Measurements from ENCODE around the gene PMEPA1. TPM values are rescaled to one million over a fixed set of nuclear protein-coding genes. Genes with fewer than 3 reads are reported as not detected.

PMEPA1 gene, protein sequence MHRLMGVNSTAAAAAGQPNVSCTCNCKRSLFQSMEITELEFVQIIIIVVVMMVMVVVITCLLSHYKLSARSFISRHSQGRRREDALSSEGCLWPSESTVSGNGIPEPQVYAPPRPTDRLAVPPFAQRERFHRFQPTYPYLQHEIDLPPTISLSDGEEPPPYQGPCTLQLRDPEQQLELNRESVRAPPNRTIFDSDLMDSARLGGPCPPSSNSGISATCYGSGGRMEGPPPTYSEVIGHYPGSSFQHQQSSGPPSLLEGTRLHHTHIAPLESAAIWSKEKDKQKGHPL
- 6.3 and 7.9 TPM in 2 replicates for total RNA-seq (2014; rRNA removed; shearing (Covaris generic))
- polyA plus RNA-seq (2015; cell fraction: cytosol; rRNA removed), result 28.7 and 32.4 TPM in 2 replicates
- polyA plus RNA-seq (2015; cell fraction: nucleus; rRNA removed), result 20.0 and 24.3 TPM in 2 replicates

DNA sequence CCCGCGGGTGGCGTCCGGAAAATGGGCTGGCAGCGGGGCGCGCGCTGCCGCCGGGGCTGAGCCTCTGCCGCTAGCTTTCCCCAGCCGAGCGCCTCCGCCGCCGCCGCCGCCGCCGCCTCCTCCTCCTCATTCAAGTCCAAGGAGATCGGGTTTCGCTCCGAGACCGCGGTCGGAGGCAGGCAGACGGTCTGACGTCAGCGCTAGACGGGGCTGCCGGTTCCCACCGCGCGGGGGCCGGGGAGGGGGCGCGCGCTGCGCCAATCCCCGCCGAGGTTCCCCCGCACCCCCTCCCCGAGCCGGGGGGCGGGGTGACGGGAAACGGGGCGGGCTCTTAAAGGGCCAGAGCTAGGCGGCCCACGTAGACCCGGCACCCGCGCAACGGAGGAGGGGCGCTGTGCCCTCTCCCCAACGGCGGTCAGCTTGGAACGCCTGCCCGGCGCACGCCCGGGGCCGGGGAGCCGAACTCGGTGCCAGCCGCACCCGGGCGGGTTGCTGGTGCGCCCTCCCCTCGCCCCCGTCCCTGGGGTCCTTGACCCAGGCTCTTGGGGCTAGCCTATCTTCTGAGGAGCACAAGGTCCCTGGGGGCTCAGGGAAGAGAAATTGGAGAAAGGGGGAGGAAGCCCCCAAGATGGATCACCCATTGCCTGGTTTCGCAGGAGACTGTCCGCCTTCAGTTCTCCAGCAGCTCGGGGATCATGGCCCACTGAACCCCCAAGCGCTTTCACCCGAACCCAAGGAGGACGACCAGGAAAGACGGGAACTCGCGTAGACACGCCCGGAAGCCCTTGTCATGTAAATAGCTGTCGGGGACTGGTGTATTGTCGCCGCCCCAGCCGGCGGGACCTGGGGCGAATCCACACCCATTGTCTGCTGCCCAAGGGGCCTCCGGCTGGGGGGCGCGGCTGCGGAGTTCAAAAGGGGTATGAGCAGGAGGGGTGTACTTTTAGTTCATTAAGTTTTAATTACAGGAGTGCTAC is at the start of gene PMEPA1:
Gene PMEPA1, minus strand, starts transcription at position 193 of the 977 bp plus-strand sequence. CDS start 433 bp downstream, outside the sequence.
- peak; percentile 93 for DNase-seq (ENCODE audit: low read depth)

DNA sequence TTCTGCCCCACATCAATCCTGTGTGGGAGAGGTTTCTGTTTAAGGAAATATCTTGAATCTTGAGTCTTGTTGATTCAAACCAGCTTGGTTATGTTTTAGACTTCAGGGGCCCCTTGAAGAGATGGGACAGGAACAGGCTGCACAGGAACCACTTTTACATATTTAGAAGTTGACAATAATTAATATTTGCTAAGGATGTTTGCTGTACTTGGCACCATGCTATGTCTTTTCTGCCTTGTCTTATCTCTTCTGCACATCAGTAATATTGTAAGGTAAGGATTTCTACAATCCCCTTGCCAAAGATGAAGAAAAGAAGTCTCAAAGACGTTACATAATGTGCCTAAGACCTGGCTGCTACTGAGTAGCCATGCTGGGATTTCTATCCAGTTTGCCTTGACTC is 48.0 kb upstream of the PMEPA1 start:
- no peak for DNase-seq (ENCODE audit: low read depth)

DNA sequence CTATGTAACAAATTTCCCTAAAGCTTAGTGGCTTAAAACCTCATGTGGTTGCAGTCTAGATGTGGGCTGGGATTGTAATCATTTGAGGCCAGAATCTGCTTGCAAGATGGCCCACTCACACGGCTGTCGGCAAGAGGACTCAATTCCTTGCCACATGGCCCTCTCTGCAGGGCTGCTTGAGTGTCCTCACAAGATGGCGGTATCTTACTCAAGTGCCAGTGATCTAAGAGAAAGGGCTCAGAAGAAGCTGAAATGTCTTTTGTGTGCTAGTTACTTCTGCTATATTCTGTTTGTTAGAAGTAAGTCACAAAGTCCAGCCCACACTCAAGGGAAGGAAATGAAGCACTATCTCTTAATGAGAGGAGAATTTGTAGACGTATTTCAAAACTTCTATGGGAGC is 47.1 kb upstream of the PMEPA1 start:
- DNase-seq (ENCODE audit: low read depth), result no peak

DNA sequence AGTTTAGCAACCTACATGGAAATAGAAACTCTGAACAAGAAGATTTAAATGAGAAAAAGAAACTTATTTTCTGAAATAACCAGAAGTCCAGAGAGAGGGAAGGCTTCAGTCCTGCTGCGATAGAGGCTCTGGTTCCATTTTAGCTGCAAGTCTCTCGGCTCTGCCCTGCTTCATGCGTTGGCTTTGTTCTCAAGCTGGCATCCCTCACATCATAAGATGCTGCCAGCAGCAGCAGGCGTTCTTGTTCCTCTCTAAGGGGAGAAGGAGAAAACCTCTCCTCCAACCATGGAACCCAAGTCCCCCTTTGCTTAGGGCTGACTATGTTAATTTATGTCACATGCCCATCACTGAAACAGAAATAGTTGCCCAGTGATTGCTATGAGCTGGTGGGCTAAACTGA is 46.4 kb upstream of the PMEPA1 start:
- DNase-seq (ENCODE audit: low read depth), result no peak

DNA sequence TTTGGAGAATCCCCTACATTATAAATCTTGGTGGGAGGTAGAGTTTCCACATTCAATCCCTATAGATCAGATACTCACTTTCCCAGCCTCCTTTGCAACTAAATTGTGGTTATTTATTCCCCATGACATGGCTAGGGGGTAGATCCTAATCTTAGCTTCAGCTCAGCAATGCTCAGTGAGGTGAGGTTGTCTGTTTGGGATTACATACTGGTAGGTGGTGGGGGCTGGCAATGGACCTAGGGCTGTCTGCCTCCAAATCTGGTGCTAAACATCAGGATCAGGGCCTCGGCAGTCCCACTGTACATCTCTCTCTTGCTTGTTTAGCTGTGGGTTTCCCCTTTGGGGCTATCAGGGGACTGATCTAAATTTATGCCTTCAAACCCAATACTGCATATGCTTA is 45.8 kb upstream of the PMEPA1 start:
- DNase-seq (ENCODE audit: low read depth), result no peak

DNA sequence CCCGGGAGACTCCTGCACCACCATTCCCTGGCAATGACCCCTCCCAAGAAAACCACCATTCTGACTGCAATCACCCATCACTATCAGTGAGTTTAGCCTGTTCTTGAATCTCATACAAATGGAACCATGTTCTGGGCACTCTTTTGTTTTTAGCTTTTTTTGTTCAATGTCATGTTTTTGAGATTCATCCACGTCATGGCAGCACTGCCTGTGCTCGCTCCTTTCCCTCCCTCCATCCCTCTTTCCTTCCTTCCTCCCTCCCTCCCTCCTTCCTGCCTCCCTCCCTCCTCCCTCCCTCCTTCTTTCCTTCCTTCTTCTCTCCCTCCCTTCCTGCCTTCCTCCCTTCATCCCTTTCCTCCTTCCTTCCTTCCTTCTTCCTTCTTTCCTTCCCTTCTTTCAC is 44.4 kb upstream of the PMEPA1 start:
- no peak for DNase-seq (ENCODE audit: low read depth)

DNA sequence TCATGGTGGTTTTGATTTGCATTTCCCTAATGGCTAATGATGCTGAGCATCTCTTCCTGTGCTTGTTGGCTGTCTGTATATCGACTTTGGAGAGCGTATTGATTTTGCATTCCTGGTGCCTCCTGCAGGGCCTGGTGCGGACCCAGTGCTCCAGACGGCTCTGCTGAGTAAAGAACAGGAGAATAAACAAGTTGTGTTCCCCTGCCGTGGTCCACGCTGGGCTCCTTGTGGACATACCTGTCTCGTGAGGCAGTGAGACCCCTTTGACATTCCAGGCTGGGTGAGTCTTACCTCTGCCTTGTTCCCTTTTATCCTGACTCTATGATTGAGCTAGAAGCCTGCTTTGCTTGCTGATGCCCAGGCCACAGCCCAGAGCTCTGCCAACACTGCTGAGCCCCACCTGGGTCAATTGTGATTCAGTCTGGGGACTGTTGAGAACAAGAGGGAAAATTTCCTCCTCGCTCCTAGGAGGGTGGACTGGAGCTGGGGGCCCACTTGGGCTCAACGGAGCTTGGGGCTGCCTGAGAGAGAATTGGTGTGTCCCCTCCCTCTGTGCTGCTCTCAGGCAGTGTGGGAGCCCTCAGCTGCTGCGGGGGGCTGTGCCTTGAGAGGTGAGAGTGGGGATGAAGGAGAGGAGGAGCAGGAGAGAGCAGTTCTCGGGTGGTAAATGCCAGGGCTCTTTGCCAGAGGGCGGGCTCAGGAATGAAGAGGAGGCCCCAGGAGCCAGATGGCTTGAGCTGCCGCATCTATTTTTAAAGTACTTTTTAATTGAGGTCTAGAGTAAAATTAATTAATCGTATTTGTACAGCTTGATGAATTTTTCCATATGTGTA is 43.7 kb upstream of the PMEPA1 start:
- DNase-seq (ENCODE audit: low read depth), result no peak

DNA sequence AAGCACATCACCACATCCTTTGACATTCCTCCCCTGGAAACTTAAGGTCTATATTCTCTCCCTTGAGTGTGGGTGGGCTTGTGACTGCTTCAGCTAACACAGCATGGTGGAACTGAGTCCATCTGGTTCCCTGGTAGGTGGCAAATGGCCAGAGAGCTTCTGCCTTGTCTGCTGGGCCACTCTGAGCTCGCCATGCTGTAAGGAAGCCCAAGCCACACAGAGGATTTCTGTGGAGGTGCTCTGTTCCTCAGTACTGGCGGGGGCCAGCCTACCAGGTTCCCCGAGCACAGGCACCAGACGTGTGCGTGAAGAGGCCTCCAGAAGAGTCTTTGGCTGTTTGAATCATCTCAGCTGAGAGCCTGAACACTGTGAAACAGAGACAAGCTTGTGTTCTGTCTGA is 41.6 kb upstream of the PMEPA1 start:
- DNase-seq (ENCODE audit: low read depth), result no peak

DNA sequence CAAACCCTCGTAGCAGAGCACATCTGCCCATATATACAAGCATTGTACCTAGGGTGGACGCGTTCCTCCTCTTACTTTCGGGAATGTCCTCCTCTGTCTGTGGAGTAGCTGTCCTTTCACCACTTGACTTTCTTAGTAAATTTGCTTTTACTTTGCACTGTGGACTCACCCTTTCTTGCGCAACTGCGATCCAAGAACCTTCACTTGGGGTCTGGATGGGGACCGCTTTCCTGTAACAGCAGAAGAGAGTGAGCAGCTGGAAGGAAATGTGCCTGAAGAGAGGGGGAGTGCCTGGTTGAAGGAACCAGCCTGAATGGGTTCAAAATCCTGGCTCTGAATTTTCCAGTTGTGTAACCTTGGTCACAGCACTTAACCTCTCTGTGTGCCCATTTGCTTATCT is 40.1 kb upstream of the PMEPA1 start:
- DNase-seq (ENCODE audit: low read depth), result no peak

DNA sequence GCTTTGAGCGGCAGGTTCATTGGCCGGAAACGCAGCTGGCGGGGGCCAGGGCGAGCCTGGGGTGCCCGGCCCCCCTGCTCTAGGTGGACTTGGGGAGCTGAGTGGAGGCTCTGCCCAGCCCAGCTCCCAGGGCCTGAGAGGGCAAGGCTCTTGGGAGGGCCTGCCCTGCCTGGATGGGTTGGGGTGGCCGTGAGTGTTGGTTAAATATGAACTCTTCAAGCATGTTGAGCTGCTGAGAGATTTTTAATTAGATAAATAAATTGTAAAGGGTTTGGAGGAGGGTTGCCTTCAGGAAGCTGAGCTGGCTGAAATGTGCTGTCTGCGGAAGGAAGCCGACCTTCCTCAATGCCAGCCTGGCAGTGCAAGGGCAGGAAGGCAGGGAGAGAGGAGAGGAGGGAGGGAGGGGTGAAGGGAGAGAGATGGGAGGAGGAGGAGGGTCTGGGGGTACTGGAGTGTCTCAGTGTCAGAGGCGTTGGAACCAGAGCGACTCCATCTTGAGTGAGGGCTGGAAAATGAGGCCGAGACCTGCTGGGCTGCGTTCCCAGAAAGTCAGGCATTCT is 39.4 kb upstream of the PMEPA1 start:
- no peak for DNase-seq (ENCODE audit: low read depth)

DNA sequence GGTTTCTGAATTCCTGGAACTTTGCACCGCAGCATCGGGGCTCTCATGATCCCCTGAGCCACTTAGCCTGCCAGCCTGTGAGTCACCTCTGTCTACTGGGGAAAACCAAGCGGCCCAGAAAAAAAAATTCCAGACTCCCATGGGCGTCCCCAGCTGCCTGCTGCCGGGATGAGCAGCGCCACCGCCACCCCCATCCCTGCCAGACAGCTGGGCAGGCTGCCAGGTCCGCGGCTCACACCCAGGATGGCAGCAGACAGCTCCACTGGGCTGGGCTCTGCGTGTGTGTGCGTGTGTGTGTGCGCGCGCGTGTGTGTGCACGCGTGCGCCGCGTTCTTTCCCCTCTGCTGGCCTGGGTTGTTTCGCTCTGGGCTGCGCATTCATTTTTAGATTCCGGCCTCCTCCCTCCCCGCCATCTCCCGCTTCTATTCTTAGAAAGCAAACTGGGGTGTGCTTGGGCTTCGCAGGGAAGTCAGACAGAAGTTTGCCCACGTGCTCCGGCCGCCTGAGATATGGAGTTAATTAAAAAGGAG is 38.9 kb upstream of the PMEPA1 start:
- peak; percentile 94 for DNase-seq (ENCODE audit: low read depth)

DNA sequence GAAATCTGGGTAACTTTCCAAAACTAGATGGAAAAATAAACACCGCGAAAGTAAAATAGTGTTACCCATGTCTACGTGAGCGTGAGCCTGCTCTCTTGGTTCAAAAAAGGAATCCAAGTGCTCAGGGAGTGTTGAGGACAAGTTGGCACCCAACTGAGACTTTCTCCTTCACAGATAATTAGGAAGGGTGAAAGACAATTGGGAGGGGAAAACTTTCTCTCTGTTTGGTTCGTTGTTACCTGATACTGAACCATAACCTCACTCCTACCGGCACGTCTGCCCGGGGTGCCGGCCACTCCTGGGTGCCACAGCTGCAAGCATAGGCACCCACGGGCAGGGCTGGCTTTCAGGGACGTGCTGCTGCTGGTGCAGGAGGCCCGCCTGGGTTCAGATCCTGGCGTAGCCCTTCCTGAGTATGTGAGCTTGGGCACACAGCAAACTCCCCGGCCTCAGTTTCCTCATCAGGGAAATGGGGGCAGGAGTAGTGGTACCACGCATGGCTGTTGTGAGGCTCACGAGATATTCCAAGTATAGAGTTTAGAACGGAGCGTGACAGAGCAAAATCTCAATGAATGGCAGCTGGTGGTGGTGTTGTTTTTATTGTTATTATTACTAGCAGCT is 38.2 kb upstream of the PMEPA1 start:
- no peak for DNase-seq (ENCODE audit: low read depth)

DNA sequence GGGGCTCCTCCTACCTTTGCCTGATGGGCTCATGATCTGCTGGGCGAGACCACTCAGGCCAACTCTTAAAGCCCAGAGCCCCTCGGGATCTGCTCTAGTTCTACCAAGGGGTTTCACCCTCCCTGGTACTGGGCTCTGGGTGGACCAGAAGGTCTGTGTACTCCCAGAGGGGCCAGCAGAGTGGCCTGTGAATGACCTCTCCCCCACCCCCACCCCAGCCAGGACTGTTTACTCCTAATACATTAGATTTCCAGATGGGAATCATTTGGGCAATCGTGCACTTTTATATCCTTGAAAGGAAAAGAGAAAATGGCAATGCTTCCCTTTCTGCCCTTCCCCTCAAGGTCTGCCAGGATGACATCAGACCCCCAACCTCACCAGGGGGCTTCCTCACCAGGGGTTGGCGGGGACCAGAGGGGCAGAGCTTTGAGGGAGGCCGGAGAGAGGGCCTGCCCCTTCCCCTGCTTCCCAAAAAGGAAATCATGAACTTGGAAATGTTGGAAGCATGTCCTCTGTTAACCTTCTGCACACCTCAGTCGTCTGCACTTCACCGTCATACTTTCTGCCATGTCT is 37.1 kb upstream of the PMEPA1 start:
- DNase-seq (ENCODE audit: low read depth), result no peak

DNA sequence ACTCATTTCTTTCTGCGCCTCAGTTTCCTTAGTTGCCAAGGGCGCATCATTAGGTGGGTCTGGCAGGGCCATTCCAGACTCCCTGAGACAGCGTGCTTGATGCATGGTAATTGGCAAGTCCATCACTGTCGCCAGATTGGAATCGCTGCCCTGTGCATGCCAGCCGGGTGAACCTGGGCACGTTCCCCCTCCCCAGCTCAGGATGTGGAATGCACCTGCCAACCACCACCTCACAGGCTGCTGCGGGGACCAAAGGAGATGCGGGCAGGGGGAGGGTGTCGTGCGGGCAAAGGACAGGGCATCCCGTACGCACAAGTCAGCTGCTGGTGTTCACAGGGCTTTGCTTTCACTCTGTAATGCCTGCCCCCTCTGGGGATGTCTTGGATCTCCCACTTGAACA is 36.4 kb upstream of the PMEPA1 start:
- DNase-seq (ENCODE audit: low read depth), result no peak

DNA sequence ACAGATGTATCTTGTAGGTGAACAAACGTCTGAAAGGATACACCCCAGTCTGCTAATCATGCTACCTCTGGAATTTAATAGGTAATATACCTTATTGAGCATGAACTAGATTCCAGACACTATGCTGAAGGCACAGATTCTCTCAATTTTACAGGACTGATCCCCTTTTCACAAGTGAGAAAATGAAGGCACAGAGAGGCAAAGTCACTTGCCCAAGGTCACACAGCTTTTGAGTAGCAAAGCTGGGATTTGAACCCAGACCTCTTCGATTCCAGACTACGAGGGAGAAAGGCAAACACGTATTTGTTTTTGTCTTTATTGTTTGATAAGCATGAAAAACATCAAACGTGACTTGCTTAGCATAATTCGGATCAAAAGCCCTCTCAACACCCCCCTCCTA is 34.4 kb upstream of the PMEPA1 start:
- DNase-seq (ENCODE audit: low read depth), result no peak

DNA sequence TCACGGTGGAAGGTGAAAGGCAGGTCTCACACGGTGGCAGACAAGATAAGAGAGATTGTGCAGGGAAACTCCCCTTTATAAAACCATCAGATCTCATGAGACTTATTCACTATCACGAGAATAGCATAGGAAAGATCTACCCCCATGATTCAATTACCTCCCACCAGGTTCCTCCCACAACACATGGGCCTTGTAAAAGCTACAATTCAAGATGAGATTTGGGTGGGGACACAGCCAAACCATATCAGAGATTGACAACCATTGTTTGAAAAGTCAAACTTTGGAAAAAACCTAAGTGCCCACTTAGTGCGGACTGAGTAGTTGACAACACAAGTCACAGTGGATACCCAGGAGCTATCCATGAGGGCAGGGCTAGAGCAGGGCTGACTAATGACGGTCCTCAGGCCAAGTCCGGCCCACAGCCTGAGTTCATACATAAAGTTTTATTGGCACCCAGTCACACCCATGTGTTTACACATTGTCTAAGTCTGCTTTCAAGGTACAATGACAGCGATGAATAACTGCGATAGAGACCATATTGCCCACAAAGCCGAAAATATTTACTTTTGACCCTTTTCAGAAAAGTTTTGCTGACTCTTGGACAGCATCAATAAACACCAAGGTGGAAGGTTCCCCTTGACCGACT is 33.8 kb upstream of the PMEPA1 start:
- DNase-seq (ENCODE audit: low read depth), result no peak

DNA sequence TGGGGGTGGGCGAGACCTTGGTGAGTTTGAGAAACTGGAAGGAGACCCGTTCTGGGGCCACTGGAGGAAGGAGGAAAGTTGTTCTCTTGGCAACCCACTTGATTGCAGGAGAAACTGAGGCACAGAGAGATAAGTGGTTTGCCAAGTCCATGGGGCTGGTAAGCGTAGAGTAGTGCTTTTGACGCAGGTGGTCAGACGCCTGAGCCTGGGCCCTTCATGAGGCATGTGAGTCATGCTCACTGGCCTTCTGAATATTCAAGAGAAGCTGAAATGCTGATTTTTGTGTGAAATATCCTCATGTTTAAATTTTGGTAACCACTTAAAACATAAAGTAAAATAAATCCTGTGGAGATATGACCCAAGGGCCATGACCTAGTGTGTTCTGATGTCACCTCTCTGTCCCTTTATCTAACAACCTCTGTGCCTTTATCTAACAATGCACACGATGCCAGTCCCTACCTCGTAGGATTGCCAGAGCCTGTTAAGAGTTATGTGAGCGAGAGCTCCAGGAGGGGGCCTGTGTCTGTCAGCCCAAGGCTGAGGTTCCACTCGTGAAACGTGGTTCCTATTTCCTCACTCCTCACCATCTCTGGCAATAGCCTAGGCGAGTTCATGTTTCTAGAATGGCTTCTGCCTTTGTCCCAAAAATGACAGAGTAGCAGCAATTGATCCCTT is 32.8 kb upstream of the PMEPA1 start:
- no peak for DNase-seq (ENCODE audit: low read depth)

DNA sequence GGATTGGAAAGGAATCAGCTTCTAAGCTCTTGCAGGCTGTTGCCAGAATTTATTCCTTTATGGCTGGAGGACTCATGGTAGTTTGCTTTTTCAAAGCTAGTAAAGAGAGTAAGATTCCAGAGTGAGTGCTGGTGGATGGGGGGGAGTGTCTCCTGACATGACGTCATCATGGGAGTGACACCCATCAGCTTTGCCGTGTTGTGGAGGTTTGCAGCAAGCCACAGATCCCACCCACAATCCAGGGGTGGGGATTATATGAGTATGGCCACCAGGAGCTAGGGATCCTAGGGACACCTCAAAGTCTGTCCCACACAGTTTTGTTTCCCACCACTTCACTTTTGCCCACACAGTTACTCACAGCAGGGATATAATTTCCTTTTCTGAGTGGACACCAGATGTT is 28.7 kb upstream of the PMEPA1 start:
- DNase-seq (ENCODE audit: low read depth), result no peak

DNA sequence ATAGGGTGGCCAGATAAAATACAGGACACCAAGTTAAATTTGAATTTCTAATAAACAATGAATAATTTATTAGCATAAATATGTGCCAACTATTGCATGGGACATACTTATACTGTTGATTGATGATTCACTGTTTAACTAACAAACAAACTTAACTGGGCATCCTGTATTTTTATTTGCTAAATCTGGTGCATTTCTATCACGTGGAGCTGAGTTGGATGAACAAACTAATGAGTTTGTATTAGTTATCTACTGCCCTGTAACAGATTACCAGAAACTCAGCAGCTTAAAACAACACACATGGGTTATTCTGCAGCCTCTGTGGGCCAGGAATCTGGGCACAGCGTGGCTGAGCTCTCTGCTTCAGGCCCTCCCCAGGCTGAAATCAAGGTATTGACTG is 28.2 kb upstream of the PMEPA1 start:
- DNase-seq (ENCODE audit: low read depth), result no peak

All from HT1080 (cell line).